CD4-positive, alpha-beta T cell treated with Interleukin-12 subunit alpha and Interleukin-12 subunit beta, for 1 hour (primary cell): ENCODE results near the gene LIN52.

Experiments used
- DNase-seq: peaks from one replicate; pipeline ENCODE4 v3.0.0-alpha.2; 2020

Gene LIN52

DNA sequence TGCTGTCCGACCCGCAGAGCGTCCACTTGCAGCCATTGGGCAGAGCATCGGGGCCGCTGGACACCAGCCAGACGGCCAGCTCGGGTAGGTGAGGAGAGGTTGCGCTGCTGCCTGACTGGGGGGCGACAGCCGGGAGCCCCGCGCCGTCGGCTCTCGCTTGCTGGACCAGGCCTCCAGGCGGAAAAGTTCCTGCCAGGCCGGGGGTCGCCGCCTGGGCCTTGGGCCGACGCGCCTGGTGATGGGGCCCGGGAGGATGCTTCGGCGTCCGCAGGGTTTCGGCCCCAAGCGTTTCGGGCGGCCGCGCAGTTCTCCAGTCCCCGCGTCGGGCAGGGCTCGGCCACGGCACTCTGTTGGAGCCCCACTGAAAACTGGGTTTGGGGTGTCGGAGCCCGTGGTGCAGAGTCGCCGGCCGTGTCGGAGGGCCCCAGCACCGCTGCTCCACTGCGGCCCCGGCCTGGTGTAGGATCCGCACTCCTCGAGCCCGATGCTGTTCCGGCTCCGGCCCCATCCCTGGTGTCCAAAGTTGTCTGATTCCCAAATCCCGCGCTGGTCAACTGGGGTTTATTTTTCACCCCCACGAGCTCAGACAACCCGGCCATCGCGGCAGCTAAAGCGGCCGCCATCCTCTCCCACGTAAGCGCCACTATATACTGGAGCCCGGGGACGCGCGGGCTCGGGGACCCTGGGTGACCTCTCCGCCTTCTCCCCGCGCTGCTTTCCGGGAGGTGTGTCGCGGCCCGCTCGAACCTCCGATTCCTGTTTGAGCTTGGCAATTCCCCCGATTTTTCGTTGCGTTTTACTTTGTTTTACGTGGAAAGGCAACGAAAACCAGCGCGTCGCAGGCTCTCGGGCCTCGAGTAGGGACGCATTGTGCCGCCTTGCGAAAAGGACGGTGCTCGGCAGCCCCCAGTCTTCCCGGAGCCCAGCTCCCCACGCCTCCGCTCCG, 155.4 kb downstream of the LIN52 start:
- no peak for DNase-seq

DNA sequence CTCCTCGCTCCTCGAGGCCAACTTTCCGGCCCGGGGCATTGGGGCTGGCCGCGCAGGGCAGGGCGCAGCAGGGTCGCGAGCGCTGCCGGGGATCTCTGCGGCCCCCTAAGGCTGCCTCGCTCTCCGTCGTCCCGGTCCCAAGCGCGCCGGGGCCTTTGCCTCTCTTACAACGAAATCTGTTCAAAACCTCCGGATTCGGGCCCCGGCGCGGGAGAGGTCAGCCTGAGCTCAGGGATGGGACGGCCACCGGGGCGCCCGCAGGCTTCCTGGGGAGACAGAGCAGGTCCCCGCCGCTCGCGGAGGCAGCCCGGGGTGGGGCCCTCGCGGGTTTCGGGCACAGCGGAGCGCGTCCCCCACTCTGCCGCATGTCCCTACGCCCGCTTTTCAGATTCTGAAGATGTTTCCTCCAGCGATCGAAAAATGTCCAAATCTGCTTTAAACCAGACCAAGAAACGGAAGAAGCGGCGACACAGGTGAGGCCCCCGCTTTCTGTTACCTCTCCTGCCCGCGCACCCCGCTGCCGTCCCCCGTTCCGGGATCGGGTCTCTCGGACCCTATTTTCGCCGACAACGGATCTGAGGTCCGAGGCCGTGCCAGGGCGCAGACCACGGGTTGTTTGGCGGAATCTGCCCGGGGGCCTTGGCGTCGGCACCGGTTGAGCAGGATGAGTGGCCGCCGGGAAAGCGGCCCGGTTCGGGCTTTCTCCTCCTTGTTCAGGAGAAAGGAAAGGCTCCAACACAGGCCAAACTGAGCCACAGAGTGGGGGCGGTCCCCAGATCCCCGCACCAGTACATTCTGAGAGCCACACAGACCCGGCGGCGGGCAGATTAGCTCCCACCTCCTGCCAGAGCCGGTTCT, 156.3 kb downstream of the LIN52 start:
- no peak for DNase-seq

DNA sequence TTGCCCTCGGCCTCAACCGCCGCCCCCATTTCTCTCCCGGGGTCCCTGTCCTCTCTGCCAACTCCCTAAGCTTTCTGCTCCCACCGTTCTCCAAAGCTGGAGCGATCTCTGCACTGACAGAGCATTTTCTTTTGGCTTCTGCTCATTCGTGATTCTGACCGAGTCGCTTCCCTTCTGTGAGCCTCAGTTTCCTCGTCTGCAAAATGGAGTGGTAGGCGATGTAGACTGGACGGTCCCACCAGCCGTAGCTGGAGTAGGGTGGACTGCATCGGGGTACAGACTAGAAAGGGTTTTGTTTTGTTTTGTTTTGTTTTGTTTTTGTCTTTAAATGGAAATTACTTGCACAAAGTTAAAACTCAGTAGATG, 156.9 kb downstream of the LIN52 start:
- DNase-seq: no peak

DNA sequence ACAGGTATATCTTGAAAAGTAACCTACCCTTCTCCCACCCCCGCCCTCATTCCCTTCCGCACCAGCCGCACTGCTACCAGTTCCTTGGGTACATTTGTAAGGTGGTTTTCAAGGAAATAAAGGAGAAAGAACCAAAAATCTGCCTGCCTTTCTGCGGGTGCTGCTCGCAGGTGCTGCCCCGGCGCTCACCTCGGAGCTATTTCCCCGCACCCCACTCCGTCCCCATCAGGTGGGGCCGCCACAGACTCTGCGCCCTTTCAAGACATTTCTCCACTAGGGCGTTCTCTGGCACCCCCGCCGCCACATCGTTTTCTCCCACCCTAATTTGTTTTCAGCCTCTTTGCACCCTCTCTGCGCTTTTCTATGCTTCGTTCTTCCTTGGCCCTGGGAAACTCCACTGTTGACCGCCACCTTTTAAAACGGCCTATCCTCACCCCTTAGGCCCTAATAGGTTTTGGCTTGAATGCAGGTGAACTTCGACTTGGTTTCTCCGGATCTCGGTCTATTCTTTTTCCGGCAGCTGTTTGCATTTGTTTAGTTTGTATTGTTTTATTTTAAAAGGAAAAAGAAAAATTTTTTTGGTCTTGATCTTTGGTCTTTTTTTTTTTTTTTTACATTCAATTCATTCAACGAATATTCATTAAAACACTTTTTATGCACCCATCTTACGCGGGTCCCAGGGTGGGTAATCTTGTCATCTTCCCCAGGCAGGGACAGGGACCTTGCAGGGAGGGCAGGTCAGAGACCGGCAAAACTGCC, 157.4 kb downstream of the LIN52 start:
- DNase-seq: no peak

DNA sequence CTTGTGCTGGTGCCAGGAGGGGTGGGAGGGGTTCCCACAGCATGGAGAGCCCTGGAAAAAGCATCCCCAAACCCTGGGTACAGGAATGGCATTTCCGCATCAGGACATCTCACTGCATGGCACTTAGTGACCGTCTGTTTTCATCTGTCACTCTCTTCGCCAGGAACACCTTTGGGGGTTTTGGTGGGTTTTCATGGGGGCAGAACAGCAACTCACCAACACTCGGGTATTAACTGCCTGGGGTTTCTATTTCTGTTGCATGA, 158.0 kb downstream of the LIN52 start:
- DNase-seq: no peak

- DNase-seq: no peak
Measured at GRCh38 chr14:74243051-74243450, 158.3 kb downstream of the LIN52 start.

- no peak for DNase-seq
Measured at GRCh38 chr14:74244115-74244514, 159.4 kb downstream of the LIN52 start.

- no peak for DNase-seq
Measured at GRCh38 chr14:74245292-74245691, 160.5 kb downstream of the LIN52 start.

- DNase-seq: no peak
Measured at GRCh38 chr14:74246542-74246941, 161.8 kb downstream of the LIN52 start.

DNA sequence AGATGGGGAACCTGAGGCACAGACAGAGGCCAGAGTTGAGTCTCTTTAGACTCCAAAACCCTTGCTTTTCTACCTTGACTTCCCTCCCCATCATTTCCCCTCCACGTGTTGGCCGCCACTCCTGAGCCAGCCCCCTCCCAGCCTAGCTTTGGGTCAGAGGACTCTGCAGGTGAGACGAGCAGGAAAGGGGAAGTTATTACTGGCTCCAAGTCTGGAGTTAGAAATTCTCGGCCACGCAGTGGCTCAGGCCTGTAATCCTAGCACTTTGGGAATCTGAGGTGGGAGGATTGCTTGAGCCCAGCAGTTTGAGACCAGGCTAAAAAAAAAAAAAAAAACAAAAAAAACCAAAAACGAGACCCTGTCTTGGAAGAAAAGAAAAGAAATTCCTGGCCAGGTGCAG, 163.3 kb downstream of the LIN52 start:
- no peak for DNase-seq

DNA sequence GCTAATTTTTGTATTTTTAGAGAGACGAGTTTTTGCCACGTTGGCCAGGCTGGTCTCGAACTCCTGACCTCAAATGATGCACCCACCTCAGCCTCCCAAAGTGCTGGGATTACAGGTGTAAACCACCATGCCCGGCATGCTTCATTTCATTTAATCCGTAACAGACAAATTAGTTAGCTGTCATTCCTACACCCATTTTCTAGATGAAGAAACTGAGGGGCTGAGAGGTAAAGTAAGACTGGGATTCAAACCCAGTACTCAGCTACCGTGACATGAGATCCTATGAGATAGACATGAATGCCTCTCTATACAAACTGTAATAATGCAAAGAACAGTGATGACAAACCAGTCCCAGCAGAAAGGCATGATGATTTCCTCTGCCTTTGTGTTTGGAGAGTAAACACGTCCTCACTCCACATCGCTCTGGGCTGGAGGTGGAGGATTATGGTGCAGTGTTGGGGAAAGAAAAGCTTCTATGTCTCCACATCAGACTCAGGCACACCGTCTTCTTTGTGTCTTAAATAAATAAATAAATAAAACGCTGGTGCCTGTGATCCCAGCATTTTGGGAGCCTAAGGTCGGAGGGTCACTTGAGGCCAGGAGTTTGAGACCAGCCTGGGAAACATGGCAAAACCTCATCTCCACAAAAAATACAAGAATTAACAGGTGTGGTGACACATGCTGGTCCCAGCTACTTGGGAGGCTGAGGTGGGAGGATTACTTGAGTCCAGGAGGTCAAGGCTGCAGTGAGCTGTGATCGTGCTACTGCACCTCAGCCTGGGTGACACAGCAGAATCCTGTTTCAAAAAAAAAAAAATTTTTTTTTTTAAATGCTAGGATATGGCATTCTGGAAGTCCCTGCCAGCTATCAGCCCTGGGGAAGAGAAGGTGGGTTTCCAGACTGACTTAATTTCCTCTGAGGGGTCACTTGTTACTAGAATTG, 164.9 kb downstream of the LIN52 start:
- no peak for DNase-seq
